GM19240 (cell line): Measurements from ENCODE around the gene VEPH1.
A peak's percentile ranks its signal among the peaks of the same experiment; 100 is the strongest.

Experiments
- DNase-seq: peaks from one replicate; pipeline ENCODE4 v3.0.0; 2011; ENCODE audit warnings: low spot score; ENCODE audit not compliant: insufficient read length

VEPH1 gene

GRCh38 chr3:157263027-157263426 is 240.2 kb downstream of the VEPH1 start:
- no peak for DNase-seq

- no peak for DNase-seq
These were observed 242.2 kb downstream of the VEPH1 start for GRCh38 chr3:157261000-157261399.

GRCh38 chr3:157259825-157260224 is 243.4 kb downstream of the VEPH1 start:
- DNase-seq: no peak

DNA sequence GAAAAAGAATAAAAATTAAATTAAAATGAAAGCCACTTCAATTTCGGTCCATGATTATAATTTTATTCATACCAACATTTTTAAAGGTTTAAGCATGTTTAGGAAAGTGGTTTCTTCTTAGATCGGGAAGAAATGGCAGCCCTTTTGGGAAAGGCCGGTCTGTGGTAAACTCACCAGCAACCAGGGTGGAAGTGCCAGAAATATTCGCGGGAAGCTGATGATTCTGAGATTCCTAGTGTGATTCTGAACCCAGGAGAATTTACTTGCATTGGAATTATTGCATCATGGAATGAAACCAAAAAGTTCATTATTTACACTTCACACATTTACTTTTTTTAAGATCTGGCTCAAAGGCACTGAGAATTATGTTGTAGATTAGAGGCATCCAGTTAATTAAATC is 246.1 kb downstream of the VEPH1 start:
- DNase-seq: no peak

DNA sequence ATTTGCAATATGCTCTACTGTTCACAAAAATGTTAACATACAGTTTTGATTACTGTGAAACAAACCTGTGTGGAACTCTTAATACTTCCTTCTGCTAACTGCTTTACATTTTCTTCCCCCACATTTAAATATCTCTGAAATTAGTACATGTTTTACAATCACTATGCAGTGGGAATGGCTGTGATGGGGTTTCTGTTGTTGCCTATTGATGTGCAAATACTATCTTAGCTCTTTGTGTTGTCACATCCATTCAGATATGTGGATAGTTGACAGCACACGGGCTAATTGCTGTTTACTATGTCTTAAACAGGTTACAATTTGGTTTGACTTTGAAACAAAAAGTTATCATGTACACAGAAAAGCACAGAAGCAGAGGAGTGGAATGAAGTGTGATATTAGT is 247.4 kb downstream of the VEPH1 start:
- no peak for DNase-seq

- DNase-seq: no peak
These were observed 251.5 kb downstream of the VEPH1 start for GRCh38 chr3:157251685-157252084.

DNA sequence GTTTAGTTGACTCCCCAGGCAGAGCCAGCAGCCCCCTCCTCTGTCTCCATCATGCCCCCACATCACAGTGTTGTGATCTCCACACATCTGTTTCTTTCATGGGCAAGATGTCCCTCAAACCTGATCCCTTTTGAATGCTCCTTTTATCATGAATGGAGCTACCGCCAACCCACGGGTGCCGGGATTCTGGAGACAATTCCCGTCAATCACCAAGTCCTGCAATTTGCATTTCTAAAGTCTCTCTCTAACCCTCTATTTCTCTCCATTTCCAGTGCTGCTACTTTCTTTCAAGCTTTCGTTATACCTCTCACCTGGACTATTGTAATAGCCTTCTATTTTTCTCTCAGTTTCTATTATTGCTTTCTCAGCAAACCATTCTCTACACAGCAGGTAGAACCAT is 253.6 kb downstream of the VEPH1 start:
- no peak for DNase-seq

GRCh38 chr3:157248590-157249422 is 254.4 kb downstream of the VEPH1 start:
- no peak for DNase-seq

DNA sequence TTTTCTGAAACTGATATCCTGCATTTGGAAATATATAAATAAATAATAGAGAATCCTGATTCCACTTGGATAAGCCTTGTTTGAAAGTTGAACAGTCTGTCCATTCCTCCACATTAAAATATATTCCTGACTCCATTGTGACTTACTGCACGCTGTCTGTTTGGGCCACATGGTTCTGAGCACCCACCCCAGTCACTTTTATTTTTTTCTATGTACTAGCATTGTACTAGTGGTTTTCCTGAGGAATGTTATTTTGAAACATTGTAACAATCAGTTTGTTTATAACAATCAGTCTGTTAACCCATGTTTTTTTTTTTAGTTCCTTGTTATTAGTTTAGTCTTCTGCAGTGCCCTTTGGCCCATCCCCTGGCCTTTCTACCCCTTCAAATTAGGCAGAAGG is 255.8 kb downstream of the VEPH1 start:
- no peak for DNase-seq

GRCh38 chr3:157242836-157243235 is 260.4 kb downstream of the VEPH1 start:
- DNase-seq: no peak

DNA sequence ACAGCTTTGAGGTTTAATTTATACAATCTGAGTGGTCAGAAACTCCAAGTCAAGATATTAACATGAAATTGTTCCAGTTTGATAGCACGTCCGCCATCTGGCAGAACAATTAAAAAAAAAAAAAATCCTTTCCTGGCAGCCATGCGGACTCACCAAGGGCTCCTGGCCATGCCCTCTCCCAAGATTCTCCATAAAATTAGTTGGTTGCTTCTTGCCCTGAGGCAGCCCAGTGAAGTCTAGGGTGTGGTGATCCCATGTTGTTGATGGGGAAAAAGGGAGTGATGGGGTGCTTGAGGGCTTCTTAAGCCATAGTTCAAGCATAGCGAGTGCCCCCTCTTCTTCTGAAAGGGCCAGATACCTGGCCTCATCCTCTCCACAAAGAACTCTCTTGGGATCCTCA is 261.6 kb downstream of the VEPH1 start:
- DNase-seq: no peak

DNA sequence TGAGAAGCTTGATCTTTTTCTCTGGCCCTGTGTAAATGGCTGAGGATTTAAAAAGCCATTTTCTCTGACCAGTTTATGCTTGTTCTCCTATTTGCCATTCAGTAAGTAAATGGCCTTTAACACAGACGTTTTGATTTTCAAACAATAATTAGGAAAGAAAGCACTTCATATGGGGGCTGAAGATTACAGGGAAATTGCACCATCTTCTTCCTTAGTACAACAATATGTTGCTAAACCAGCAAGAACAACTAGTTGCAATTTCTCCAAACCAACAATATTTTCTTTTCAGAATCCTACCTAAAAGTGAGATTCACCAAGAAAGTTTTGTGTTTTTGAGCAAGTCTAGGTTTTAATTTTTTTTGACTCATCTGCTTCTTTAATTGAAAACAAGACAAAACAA is 262.8 kb downstream of the VEPH1 start:
- no peak for DNase-seq

DNA sequence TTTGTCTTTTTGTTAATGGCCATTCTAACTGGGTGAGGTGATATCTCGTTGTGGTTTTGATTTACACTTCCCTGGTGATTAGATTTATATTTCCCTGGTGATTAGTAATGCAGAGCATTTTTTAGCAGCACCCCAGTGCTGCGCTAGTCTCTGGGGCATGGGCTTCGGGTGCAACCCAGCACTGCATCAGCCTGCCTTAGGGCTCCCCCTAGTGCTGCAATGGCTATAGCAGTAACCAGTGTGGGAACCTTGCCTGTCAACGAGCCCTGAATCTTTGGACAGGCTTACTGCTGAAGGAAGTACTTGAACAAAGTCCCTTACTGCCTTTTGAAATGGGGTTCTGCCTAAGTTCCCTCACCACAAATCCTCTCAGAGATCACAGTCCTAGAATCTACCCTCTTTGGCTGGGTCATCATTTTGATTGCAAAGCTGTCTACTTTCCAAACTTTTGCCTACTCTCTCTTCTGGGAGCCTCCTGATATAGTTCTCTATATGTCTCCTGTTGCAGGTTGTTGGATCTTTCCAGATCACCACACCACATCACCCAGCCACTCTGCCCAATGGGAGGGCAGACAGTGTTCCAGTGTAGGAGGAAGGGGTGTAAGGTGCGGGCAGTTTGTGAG is 264.0 kb downstream of the VEPH1 start:
- peak; percentile 58 for DNase-seq

GRCh38 chr3:157238457-157238856 is 264.8 kb downstream of the VEPH1 start:
- no peak for DNase-seq

DNA sequence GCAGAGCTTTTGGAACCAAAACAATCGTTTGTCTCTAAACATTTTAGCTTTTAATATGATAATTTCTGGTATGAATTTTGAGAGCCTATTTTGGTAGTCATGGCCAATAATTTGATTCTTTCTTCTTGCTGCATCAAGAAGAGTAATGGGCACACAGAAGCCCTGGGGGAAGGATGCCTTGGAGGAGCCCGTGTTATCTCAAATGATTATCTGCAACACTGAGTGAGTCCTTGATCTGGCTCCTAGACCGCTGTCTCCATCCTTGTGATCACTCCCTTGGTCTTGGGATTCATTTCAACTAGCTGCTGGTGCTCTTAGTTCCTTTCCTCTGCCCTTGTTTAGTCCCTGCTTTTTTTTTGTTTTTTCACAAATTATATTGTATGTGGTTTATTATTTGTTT is 265.3 kb downstream of the VEPH1 start:
- DNase-seq: no peak

DNA sequence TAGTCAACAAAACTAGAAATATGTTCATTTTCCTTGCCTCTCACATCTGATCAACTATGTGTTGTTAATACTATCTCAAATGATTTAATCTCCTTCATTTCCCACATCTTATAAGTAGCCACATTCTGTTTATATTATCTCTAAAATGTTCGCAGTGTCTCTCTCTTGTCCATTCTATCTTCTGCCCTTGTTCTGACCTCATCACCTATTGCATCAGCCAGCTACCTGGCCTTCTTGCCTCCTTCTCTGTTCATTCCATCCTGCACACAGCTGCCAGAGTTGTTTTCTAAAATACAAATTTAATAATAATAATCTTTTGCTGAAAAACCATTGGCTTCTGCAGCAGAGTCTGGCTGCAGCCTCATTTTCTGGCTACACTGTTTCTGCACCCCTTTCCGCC is 267.9 kb downstream of the VEPH1 start:
- DNase-seq: no peak

DNA sequence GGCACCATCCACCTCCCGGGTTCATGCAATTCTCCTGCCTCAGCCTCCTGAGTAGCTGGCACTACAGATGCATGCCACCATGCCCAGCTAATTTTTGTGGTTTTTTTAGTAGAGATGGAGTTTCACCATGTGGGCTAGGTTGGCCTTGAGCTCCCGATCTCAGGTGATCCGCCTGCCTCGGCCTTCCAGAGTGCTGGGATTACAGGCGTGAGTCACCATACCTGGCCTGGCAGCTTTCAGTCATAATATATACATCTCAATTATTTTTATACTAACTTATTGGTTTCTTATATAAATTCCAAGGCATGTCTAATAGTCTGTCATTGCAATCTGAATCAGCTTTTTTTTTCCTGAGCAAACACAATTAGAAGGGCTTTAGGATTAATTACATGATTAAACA is 269.3 kb downstream of the VEPH1 start:
- no peak for DNase-seq

GRCh38 chr3:157232141-157232540 is 271.1 kb downstream of the VEPH1 start:
- no peak for DNase-seq

GRCh38 chr3:157231071-157231470 is 272.1 kb downstream of the VEPH1 start:
- no peak for DNase-seq

DNA sequence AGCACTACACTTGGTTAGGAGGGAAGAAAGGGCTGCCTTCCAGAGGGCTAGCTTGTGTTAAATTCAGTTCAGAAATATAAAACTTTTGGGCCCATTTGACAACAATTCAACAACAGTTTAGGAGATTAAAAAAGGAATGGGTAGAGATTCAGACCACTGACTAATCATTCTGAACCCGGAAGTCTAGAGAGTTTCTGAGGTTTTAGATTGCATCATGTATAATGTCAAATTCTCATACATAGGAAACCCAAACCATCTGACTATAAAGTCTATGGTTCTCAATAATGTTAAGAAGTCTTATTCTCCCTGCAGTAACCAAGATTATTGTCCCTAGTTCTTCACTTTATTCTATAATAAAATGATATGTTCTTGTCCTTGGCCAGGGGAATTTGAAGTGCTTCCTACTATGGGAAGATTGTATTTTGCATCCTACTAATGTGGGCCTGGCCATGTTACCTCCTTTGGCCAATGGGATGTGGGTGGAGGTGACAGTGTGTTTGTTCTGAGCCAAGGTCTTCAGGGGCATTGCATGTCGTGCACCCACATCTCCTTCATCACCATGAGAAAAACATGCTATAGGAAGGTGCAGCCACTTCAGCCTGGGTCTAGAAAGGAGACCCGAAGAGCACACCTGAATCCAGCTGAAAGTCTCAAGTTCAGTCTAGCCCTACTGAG is 276.9 kb downstream of the VEPH1 start:
- DNase-seq: no peak

- DNase-seq: no peak
These were observed 278.2 kb downstream of the VEPH1 start for GRCh38 chr3:157225001-157225400.

GRCh38 chr3:157220883-157221282 is 282.3 kb downstream of the VEPH1 start:
- DNase-seq: no peak

DNA sequence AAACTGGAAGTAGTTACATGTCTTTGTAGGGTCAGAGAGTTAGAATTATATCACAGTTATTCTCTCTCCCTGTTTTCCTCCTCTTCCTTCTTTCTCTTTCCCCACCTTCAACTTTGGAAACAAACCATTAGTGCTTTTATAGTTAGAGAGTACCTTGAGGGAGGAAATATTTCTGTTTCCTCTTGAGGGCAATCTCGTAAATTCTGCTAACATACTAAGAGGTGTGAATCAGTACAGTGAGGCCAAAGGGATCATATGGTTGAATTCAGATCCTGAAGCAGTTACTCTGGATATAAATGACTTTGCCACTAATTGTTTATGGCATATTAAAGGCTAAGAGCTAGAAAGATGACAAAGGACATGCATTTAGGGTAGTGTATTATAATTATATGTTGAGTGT is 283.0 kb downstream of the VEPH1 start:
- DNase-seq: no peak
